ENCODE data around the gene EIF2D.

The EIF2D gene

DNA sequence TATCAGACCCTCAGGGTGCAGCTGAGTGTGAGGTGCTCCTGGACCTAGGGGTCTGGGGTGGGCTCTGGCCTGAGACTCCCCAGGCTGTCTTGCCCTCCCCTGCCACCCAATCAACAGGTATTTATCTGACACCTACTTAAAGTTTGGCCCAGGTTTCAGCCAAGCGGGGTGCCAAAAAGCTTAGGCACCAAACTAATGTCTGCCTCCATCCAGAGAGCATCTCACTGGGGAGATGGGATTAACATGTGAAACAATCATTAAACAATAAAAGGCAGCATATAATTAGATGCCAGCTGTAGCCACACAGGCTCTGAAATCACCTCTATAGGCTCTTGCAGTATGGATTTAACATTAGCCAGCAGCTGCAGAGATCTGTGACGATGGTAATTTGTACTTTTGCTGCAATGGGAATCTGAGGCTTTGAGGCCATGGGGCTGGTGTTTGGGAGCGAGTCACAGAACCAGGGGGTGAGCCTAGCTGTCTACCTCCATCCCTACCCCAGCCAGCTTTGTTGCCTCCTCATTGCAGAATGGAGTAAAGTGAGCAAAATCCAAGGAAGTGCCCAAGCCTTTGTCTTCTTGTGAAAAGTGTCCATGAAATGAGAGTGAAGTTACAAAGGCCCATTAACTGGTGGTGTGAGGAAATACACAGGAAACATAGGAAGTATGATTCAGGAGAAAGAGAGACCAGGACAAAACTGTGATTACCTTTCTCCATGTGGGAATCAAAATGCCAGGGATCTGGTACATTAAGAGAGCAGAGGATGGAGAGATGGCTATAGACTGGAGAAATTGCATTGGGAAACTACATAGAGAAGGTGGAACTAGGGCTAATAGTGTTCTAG, 36.1 kb downstream of the EIF2D start:
- no peak for TF ChIP-seq ZNF274 (IDR thresholded peaks at IDR 0.05; ENCODE audit: low read depth, low read length)
- H3K4me3 ChIP-seq (ENCODE audit: low read length), result no peak overlapping the region

DNA sequence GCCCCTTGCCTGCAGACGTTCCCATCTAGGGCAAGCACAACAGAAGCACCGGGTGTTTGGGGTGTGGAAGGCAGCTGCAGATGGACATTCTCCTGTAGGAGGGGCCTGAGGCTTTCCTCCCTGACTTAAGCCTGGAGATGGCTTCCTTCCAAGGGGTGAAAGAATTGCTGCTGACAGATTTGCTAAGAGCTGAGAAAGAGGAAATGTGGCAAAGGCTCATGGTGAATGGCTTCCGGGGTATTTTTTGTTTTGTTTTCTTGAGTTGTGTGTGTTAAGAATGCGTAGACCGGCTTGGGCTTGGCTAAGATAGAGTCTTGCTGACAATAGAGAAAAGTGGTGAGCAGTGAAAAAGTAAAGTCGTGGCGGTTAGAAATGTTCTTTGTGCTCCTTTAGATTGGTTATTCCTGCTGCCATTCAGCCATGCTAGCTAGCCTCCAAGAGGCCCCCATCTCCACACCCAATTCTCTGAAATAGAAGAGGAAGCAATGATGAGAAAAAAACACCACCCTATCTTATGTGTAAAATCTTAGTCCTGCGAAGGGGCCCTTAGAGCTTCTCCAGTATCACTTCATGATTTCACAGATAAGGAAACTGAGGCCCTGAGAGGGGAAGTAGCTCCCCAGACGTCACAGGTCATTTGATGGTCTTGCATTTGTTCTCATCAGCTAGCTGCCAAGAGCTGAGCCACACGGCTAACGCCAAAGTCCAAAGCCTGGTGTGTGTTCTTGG, 36.9 kb downstream of the EIF2D start:
- H3K4me3 ChIP-seq (ENCODE audit: low read length), result peak overlapping the region; percentile 16; the same call in 1 of the 2 replicates
- TF ChIP-seq ZNF274 (IDR thresholded peaks at IDR 0.05; ENCODE audit: low read depth, low read length), result no peak

DNA sequence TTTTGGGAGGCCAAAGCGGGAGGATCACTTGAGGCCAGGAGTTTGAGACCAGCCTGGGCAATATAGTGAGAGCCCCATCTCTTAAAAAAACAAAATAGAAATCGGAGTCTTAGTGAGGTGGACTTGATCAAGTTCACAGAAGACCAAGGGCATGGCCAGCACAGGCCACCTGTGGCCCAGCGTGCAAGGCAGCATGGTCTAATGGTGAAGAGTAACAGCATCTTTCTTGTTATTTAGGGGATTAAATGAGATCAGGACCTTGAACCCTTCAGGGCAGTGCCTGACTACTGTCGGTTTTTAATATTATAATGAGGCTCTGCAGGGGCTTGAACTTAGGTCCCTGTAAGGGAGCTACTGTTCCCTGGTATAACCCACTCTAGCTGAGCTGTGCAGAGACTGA, 38.5 kb downstream of the EIF2D start:
- no peak for TF ChIP-seq ZNF274 (IDR thresholded peaks at IDR 0.05; ENCODE audit: low read depth, low read length)
- H3K4me3 ChIP-seq (ENCODE audit: low read length), result no peak overlapping the region

DNA sequence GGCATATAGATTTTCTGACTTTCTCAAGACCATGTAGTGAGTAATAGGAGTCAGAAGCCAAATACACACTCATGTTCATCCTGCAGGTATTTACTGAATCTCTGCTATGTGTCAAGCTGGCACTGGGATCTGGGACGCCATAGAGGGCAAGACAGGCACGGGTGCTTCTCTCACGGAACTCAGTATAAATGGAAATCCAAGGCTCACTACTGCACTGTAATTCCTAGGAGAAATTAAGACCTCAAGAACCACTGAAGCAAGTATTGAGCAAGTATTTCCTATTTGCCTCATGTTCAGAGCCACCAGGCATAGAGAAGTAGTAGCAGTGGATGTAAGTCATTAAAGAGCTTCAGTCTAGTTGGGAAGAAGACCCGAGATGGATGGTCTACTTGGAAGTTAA, 38.9 kb downstream of the EIF2D start:
- H3K4me3 ChIP-seq (ENCODE audit: low read length), result no peak overlapping the region
- no peak for TF ChIP-seq ZNF274 (IDR thresholded peaks at IDR 0.05; ENCODE audit: low read depth, low read length)

DNA sequence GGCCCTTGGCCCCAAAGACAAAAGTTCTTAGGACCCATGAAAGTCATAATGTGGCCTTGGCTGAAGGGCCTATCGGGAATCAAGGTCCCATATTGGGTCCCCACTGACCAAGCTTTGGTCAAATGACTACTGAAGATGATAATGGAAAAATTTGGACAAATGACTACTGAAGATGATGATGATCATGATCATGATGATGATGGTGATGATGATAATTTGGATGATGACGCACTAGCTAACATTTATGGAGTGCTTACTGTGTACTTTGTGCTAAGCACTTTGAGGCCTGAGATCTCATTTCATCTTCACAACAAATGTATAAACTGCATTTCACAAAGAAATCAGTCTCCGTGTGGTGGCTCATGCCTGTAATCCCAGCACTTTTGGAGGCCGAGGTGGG, 39.4 kb downstream of the EIF2D start:
- H3K4me3 ChIP-seq (ENCODE audit: low read length), result no peak overlapping the region
- no peak for TF ChIP-seq ZNF274 (IDR thresholded peaks at IDR 0.05; ENCODE audit: low read depth, low read length)

DNA sequence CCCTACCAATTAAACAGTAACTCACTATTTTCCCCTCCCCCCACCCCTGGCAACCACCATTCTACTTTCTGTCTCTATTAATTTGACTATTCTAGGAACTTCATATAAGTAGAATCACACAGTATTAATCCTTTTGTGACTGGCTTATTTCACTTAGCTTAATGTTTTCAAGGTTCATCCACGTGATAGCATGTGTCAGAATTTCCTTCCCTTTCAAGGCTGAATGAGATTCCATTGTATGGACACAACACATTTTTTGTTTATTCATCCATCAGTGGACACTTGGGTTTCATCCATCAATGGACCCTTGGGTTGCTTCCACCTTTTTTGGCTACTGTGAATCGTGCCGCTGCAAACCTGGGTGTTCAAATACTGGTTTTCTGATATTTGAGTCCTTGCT, 41.7 kb downstream of the EIF2D start:
- no peak for TF ChIP-seq ZNF274 (IDR thresholded peaks at IDR 0.05; ENCODE audit: low read depth, low read length)
- H3K4me3 ChIP-seq (ENCODE audit: low read length), result no peak overlapping the region

DNA sequence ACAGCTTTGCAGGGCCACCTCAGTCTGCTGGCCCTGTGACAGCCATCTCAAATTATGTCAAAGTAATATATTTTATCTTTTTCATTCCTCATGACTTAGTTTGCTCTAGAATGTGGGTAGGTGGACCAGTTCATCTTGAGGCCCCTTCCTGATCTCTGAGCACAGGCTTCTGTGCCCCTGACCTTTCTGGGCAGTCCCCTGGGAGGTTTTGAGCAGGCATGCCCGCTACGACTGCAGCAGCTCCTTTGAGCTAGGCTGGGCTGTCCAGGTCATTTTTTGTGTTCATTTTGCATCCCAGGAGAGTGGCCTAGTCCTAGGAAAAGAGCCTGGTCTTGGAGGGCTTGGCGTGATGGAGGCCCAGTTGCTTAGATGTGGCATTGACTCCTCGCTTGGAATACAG, 42.7 kb downstream of the EIF2D start:
- no peak overlapping the region for H3K4me3 ChIP-seq (ENCODE audit: low read length)
- TF ChIP-seq ZNF274 (IDR thresholded peaks at IDR 0.05; ENCODE audit: low read depth, low read length), result no peak

DNA sequence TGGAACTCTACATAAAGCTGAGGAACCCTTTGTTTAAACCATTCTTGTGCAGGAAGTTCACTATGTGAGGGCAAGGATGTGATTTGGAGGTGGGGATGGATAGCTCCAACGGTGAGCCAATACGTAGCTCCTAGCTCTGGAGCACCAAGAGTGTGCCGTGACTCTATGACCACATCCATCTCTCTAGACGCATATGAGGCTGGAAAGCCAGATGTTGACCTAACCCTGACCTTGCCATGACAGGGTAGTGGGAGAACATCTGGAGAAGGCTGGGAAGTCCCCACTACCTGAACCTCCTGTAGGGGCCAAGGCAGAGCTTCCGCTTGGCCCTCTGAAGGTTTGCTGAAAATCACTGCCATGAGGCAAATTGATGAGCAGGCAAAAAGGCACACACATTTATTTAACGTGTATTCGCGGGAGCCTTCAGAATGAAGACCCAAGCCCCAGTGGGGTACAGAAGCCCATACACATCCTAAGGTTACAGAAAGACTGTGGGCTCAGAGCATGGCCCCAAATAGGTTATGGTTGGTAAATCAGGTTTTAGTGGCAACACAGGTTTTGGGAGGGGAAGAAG, 43.4 kb downstream of the EIF2D start:
- TF ChIP-seq ZNF274 (IDR thresholded peaks at IDR 0.05; ENCODE audit: low read depth, low read length), result no peak
- H3K4me3 ChIP-seq (ENCODE audit: low read length), result no peak overlapping the region

DNA sequence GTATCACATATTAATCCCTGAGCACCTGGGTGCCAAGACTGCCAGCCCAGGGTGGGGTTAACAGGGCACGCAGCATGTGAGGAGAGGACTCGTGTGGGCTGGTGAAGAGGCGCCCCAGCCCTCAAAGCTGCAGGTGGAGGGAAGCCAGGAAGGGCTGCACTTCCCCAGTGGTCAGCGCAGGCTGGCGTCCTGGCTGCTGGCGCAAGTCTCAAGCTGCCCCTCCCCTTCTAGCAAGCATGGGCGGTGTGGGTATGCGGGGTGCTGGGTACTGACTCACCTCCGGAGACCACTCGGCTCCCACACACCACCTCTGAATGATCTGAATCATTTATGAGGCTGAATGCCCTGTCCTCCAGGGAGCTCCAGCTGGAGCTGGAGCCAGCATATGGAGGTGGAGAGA, 44.0 kb downstream of the EIF2D start:
- no peak for TF ChIP-seq ZNF274 (IDR thresholded peaks at IDR 0.05; ENCODE audit: low read depth, low read length)
- H3K4me3 ChIP-seq (ENCODE audit: low read length), result no peak overlapping the region

DNA sequence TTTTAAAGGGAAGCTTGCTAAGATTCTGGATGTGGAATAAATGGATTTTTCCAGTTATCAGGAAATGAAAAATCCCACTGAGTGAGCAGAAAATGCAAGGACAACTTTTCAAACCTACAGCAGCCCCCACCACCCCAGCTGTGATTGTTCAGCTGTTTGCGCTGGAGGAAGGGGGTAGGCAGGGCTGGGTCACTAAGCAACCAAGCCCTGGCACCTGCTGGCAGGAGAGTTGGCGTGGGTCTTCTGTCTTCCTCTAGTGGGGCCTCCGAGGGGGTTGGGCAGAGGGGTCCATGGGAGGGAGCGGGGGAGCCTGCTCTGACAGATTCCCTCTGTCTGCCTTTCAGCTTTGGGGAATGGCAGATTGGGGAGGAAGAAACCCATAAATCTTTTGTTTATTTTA, 45.3 kb downstream of the EIF2D start:
- TF ChIP-seq ZNF274 (IDR thresholded peaks at IDR 0.05; ENCODE audit: low read depth, low read length), result no peak
- no peak overlapping the region for H3K4me3 ChIP-seq (ENCODE audit: low read length)

DNA sequence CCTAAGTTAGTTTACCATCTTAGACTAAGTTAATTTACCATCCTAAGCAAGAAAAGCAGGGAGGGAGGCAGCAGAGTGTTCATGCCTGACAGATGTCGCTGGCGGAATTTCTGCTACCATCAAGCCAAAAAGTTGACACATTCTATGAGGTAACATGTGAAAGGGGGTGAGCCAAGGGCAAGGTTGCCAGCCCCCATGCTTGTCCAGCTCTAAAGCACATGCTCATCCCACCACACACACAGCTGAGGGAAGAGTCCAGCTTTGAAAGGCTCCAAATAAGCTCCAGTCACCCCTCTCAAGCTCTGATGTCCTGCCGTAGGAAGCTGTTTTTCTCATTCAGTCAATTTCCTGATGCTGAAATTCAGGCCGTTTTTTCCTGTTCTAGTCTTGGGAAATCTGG, 46.3 kb downstream of the EIF2D start:
- H3K4me3 ChIP-seq (ENCODE audit: low read length), result no peak overlapping the region
- TF ChIP-seq ZNF274 (IDR thresholded peaks at IDR 0.05; ENCODE audit: low read depth, low read length), result no peak

DNA sequence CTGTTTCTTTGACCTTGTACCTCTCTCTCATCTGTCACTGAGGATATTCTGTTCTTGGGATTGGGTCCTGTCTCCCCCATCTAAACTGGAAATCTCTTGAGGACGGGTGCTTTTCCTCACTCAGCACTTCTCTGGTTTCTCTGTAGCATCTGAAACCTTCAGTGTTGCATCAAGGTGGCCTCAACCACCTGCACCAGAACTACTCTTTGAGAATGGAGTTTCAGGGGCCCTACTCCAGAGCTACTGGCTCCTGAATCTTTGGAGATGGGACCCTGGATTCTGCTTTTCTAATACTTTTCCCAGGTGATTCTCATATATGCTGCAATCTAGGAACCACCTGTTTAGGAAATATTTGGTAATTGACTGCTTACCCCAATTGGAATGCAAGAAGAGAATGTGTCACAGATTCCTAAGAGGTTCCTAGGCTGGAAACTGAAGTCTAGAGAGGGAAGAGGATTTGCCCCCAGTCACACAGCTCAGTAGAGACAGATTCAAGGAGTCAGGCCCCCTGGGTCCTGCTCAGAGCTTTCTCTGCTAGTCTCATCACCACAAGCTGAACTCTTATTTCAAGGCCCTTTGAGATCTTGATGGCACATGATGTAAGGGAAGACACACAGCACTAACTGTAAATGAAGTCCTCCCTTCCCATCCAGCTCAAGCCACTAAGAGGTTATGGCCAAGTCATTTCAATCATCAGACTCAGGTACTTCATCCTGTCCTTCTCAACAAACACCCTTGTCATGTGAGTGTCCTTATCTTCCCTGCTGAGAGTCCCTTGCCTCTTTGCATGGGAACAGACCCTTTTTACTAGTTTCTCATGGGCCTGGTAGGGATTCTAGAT, 48.7 kb downstream of the EIF2D start:
- no peak for TF ChIP-seq ZNF274 (IDR thresholded peaks at IDR 0.05; ENCODE audit: low read depth, low read length)
- peak overlapping the region; percentile 20; the same call in 1 of the 2 replicates for H3K4me3 ChIP-seq (ENCODE audit: low read length)

DNA sequence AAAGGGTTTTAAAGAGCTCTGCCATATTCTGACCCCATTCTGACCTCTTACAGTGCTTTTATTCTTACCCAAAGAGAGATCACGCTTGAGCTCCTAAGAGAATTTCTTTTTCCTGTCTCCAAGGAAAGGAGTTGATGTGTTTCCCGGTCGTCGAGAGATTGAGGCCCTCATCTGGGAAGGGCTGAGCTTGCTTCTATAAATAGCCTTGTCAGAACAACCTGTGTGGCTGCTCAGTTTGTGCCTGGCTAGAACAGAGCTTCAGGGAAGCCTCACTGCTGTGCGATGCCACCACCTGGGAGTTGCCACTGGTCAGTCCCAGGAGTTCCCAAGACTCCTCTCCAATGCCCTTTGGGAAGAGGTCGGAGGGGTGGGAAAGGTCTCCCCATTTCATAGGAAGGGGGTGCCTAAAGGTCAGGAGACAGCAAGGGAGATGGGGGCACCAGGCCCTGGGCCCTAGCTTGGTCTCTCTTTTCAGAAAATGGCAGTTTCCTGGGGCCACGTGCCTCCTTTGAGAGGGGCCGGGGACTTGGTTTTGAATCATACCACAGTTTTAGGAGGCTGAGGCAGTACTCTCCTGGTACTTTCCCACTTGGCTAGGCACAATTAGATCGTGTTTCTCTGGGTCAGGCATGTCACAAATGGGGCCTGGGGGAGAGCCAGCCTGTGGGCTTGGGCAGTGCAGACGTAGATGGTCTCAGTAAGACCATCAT, 52.1 kb downstream of the EIF2D start:
- TF ChIP-seq ZNF274 (IDR thresholded peaks at IDR 0.05; ENCODE audit: low read depth, low read length), result no peak
- peak overlapping the region; percentile 86 for H3K4me3 ChIP-seq (ENCODE audit: low read length)

DNA sequence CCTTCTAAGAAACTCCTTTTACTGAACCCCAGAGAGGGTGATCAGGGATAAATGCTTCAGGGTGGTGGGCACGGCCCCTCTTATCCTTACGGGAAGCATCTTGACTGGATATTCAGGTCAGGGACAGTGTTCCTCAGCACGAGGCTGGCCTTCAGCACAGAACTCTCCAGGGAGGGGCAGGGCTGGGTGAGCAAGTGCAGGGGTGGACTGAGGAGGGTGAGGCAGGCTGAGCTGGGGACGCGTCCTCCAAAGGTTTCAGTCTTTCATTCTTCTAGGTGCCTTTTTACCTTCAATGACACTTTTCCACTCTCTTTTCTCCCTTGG, 52.6 kb downstream of the EIF2D start:
- TF ChIP-seq ZNF274 (IDR thresholded peaks at IDR 0.05; ENCODE audit: low read depth, low read length), result no peak
- H3K4me3 ChIP-seq (ENCODE audit: low read length), result peak overlapping the region; percentile 86
